ENCODE data around the gene UGGT1.

The UGGT1 gene

GRCh38 chr2:128228894-128229293, 137.9 kb downstream of the UGGT1 start:
- no peak for DNase-seq

- peak; percentile 68 for DNase-seq
Observed at GRCh38 chr2:128232965-128233789, 142.2 kb downstream of the UGGT1 start.

DNA sequence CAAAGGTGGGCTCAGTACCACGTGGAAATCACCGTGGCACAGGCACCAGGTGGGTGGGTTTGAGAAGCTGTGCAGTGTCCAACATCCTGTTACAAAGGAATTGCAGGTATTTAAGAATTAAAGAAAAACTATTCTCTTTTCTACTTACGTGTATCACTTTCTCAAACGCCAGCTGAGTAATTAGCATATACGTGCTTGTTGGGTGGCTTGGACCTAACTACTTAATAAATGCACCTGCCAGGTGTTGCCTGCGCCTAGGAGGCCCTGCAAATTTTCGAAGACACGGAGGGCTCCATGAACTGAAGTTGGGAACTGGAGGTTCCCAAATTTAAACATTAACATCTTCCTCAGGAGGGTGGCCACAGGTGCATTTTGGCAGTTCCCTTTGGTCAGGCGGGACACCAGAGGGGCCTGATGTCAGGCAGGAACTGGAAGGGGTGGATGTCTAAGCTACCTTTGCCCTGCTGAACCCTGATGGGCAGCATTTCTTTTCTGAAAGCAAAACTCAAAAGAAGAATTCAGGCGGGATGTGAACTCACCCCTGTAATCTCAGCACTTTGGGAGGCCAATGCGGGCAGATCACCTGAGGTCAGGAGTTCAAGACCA, 142.9 kb downstream of the UGGT1 start:
- peak; percentile 68 for DNase-seq

DNA sequence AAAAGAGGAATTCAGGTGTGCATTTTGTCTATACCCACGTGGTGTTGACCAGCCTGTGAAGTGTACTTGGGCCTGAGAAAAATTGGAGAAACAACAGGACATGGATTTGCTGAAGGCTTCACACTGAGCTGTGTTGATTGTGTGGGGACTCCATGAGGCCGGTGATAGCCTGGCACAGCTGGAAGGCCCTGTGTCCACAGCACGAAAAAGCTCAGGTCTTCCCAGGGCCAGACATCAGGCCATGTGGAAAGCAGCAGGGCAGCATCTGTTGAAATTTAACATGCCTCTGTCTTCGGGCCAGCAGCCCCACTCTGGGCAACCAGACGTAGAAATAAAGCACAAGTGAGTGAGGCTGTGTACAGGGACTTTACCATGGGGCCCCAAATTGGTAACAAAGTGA, 143.6 kb downstream of the UGGT1 start:
- DNase-seq, result no peak

- DNase-seq, result no peak
Observed at GRCh38 chr2:128235581-128235980, 144.6 kb downstream of the UGGT1 start.

- no peak for DNase-seq
Observed at GRCh38 chr2:128236491-128237035, 145.6 kb downstream of the UGGT1 start.

- no peak for DNase-seq
Observed at GRCh38 chr2:128237081-128237534, 146.1 kb downstream of the UGGT1 start.

DNA sequence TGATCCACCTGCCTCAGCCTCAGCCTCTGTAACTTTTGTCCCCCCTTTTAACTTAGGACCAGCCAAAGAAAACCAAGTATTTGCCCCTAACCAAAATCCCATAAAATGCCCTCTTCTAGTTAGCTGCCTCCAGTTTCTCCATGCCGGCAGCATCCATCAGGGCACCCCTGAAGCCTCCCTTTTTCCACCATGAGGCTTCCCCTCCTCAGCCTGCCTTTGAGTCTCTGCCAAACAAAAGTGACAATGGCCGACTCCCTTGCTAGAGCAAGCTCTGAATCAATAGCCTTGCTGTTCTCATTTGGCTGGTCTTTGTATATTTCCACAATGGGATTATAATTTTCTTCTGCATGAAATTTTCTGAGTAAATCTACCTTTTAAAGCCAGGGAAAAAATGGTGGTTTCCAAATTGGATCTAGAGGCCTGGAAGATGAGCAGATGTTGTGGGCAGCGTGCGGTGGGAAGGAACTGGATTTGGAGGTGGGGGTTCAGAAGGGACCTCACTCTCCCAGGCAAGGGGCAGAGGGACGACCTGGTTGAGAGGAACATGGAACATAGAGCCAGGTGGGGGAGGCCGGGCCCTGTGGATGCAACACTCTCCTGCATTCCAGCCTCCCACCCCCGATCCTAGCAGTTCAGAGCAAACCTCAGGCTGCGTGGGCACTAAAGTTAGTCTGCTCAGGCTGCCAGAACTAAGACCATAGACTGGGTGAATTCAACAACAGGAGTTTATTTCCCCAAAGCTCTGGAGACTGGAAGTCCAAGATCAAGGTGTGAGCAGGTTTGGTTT, 147.1 kb downstream of the UGGT1 start:
- DNase-seq, result no peak

- no peak for DNase-seq
Observed at GRCh38 chr2:128241896-128242295, 150.9 kb downstream of the UGGT1 start.

Data from NCI-H526 treated with DMSO at 0.1 percent for 48 hours (cell line).